GM12891 (cell line): ENCODE measurements around the gene GGNBP2.
"Not testable (repeated sequence)": the region's sequence is repeated elsewhere in the genome, so short reads cannot be mapped to it uniquely, and the experiment has no call there.

Source experiments
- DNase-seq: peaks from one replicate; pipeline ENCODE4 v3.0.0; 2011; ENCODE audit warnings: low spot score; ENCODE audit not compliant: insufficient read length
- FAIRE-seq: peaks from 2 replicates; lab custom pipeline; 2011; peaks lifted over from hg19 to GRCh38; lab: Jason Lieb, UNC
- PAX5 ChIP-seq: IDR thresholded peaks from 2 replicates; pipeline ENCODE4 v1.6.1; 2011; ENCODE audit warnings: low read length, moderate library complexity, mild to moderate bottlenecking; ENCODE audit not compliant: insufficient read depth, severe bottlenecking
- POLR2A ChIP-seq: IDR thresholded peaks from 2 replicates; pipeline ENCODE4 v1.6.1; 2011; ENCODE audit warnings: low read depth, low read length, control low read depth
- POLR2AphosphoS5 ChIP-seq: IDR thresholded peaks from 2 replicates; pipeline ENCODE4 v1.6.1; 2011; ENCODE audit warnings: low read depth, low read length, control low read depth
- POU2F2 ChIP-seq: IDR thresholded peaks from 2 replicates; pipeline ENCODE4 v1.6.1; 2011; ENCODE audit warnings: low read depth, mild to moderate bottlenecking, control low read depth, low read length, moderate library complexity
- SPI1 ChIP-seq: IDR thresholded peaks from 2 replicates; pipeline ENCODE4 v1.6.1; 2011; ENCODE audit warnings: low read depth, low read length, control low read depth
- TAF1 ChIP-seq: IDR thresholded peaks from 2 replicates; pipeline ENCODE4 v1.6.1; 2011; ENCODE audit warnings: low read depth, low read length, control low read depth

Gene GGNBP2

GRCh38 chr17:36598951-36599401, 54.3 kb downstream of the GGNBP2 start:
- FAIRE-seq (no peak), DNase-seq (no peak)
- TF ChIP-seq SPI1 = no peak
- TF ChIP-seq TAF1 = no peak
- TF ChIP-seq POLR2A = no peak
- no peak for TF ChIP-seq PAX5

GRCh38 chr17:36599546-36600250, 55.0 kb downstream of the GGNBP2 start:
- FAIRE-seq (no peak), DNase-seq (no peak)
- no peak for TF ChIP-seq TAF1
- no peak for TF ChIP-seq POLR2A
- TF ChIP-seq PAX5 = no peak
- TF ChIP-seq POLR2AphosphoS5 = no peak
- no peak for TF ChIP-seq POU2F2
- TF ChIP-seq SPI1 = no peak

- DNase-seq (no peak), FAIRE-seq (no peak)
- no peak for TF ChIP-seq TAF1
- no peak for TF ChIP-seq POLR2A
- no peak for TF ChIP-seq POLR2AphosphoS5
- TF ChIP-seq SPI1 = no peak
- TF ChIP-seq POU2F2 = no peak
- no peak for TF ChIP-seq PAX5
Measured at GRCh38 chr17:36600465-36600864, 55.7 kb downstream of the GGNBP2 start.

GRCh38 chr17:36600936-36601302, 56.2 kb downstream of the GGNBP2 start:
- TF ChIP-seq SPI1 = no peak
- no peak for TF ChIP-seq TAF1
- TF ChIP-seq POU2F2 = no peak
- TF ChIP-seq PAX5 = no peak
- no peak for TF ChIP-seq POLR2AphosphoS5
- TF ChIP-seq POLR2A = no peak
- DNase-seq = no peak
- no peak for FAIRE-seq

GRCh38 chr17:36601303-36602029, 56.7 kb downstream of the GGNBP2 start, which contains the start of gene MRM1:
TSS of gene MRM1 (plus strand) at chr17:36601583. CDS start at chr17:36601811, 228 bp downstream.
- FAIRE-seq (no peak), DNase-seq (peak; percentile 89)
- TF ChIP-seq TAF1 = no peak; the same call in 1 of the 2 replicates
- TF ChIP-seq POLR2A = peak; percentile 93
- TF ChIP-seq POLR2AphosphoS5 = peak; percentile 85

- TF ChIP-seq POLR2AphosphoS5 = no peak
- TF ChIP-seq TAF1 = no peak
- TF ChIP-seq SPI1 = no peak
- TF ChIP-seq POLR2A = no peak
- TF ChIP-seq PAX5 = no peak
- no peak for TF ChIP-seq POU2F2
- no peak for FAIRE-seq
- DNase-seq = no peak
Measured at GRCh38 chr17:36602030-36602748, 57.5 kb downstream of the GGNBP2 start.

- FAIRE-seq = no peak
Measured at GRCh38 chr17:36602924-36603384, 58.2 kb downstream of the GGNBP2 start.

GRCh38 chr17:36605028-36605427, 60.3 kb downstream of the GGNBP2 start:
- not testable (repeated sequence) for DNase-seq, FAIRE-seq

More at GRCh38 chr17:36602924-36603384, 58.2 kb downstream of the GGNBP2 start:
- peak; percentile 69 for DNase-seq
- TF ChIP-seq SPI1 = no peak
- no peak for TF ChIP-seq PAX5
- TF ChIP-seq POLR2AphosphoS5 = no peak
- TF ChIP-seq TAF1 = no peak
- TF ChIP-seq POU2F2 = no peak
- no peak for TF ChIP-seq POLR2A

- TF ChIP-seq TAF1 (no peak), POLR2A (no peak), SPI1 (no peak), POLR2AphosphoS5 (no peak), PAX5 (no peak), POU2F2 (no peak)
- FAIRE-seq (no peak), DNase-seq (no peak)
Measured at GRCh38 chr17:36608280-36608679, 63.6 kb downstream of the GGNBP2 start.
